Mesenchymal stem cell (in vitro differentiated cells and primary cell): Measurements from ENCODE around the gene KCTD2.

Experiments
- DNase-seq: peaks from one replicate; pipeline ENCODE4 v3.0.0-alpha.2; 2013
- H2AFZ ChIP-seq: one replicate; pipeline ENCODE4 v1.6.1; 2013; ENCODE audit warnings: low read depth, mild to moderate bottlenecking, control low read depth, inconsistent platforms, low read length, moderate library complexity
- H2AK5ac ChIP-seq: 2 replicates; pipeline ENCODE4 v1.6.1; 2013; ENCODE audit warnings: low read length, moderate library complexity, mild to moderate bottlenecking, inconsistent platforms; ENCODE audit not compliant: severe bottlenecking
- H2BK120ac ChIP-seq: one replicate; pipeline ENCODE4 v1.6.1; 2013; ENCODE audit warnings: low read depth, mild to moderate bottlenecking, inconsistent platforms, low read length, moderate library complexity
- H2BK12ac ChIP-seq, 2 experiments: one replicate each; pipeline ENCODE4 v1.6.1; 2013; ENCODE audit warnings: inconsistent platforms in 2 of 2, low read length in 2 of 2, mild to moderate bottlenecking in 2 of 2, moderate library complexity in 2 of 2, control low read depth in 1 of 2
- H2BK15ac ChIP-seq: one replicate; pipeline ENCODE4 v1.6.1; 2013; ENCODE audit warnings: mild to moderate bottlenecking, low read depth, inconsistent platforms; ENCODE audit not compliant: poor library complexity, severe bottlenecking
- H2BK5ac ChIP-seq: 2 replicates; pipeline ENCODE4 v1.6.1; 2013; ENCODE audit warnings: low read depth, mild to moderate bottlenecking, low read length, control low read depth, inconsistent platforms; ENCODE audit not compliant: poor library complexity, severe bottlenecking
- H3K14ac ChIP-seq, 2 experiments: one replicate each; pipeline ENCODE4 v1.6.1; 2013; ENCODE audit warnings: inconsistent platforms in 2 of 2, low read length in 2 of 2, control low read depth in 1 of 2, mild to moderate bottlenecking in 1 of 2, moderate library complexity in 1 of 2
- H3K18ac ChIP-seq, 2 experiments: one replicate each; pipeline ENCODE4 v1.6.1; 2013; ENCODE audit warnings: inconsistent platforms in 2 of 2, low read length in 2 of 2, control low read depth in 1 of 2, low read depth in 1 of 2, mild to moderate bottlenecking in 1 of 2
- H3K23ac ChIP-seq, 2 experiments: one replicate each; pipeline ENCODE4 v1.6.1; 2013; ENCODE audit warnings: inconsistent platforms in 2 of 2, low read length in 2 of 2, mild to moderate bottlenecking in 2 of 2, moderate library complexity in 2 of 2, control low read depth in 1 of 2
- H3K27ac ChIP-seq: 2 replicates; pipeline ENCODE4 v1.5.1; 2013; ENCODE audit warnings: mild to moderate bottlenecking, moderate library complexity, low read length, control low read depth, inconsistent platforms; ENCODE audit not compliant: poor library complexity, severe bottlenecking
- H3K27me3 ChIP-seq, 2 experiments: 2 replicates each; pipeline versions ENCODE4 v1.6.1 to v1.7.0; 2013; ENCODE audit warnings: low read length in 2 of 2, mild to moderate bottlenecking in 2 of 2, moderate library complexity in 2 of 2, control low read depth in 1 of 2, inconsistent platforms in 1 of 2; ENCODE audit not compliant: control insufficient read depth in 1 of 2, insufficient read depth in 1 of 2
- H3K36me3 ChIP-seq, 2 experiments: 2 replicates each; pipeline versions ENCODE4 v1.6.1 to v1.7.0; 2013; ENCODE audit warnings: low read length in 2 of 2, control low read depth in 1 of 2, inconsistent platforms in 1 of 2, low read depth in 1 of 2, mild to moderate bottlenecking in 1 of 2; ENCODE audit not compliant: insufficient read depth in 2 of 2, control insufficient read depth in 1 of 2
- H3K4ac ChIP-seq, 2 experiments: one replicate each; pipeline ENCODE4 v1.6.1; 2013; ENCODE audit warnings: inconsistent platforms in 2 of 2, low read length in 2 of 2, mild to moderate bottlenecking in 2 of 2, moderate library complexity in 2 of 2, control low read depth in 1 of 2, low read depth in 1 of 2
- H3K4me1 ChIP-seq: 2 replicates; pipeline ENCODE4 v1.6.1; 2013; ENCODE audit warnings: low read depth, low read length, control low read depth; ENCODE audit not compliant: control insufficient read depth, insufficient read depth
- H3K4me2 ChIP-seq: 2 replicates; pipeline ENCODE4 v1.6.1; 2013; ENCODE audit warnings: low read length, mild to moderate bottlenecking, inconsistent platforms; ENCODE audit not compliant: poor library complexity, severe bottlenecking
- H3K4me3 ChIP-seq, 2 experiments: 2 replicates each; pipeline versions ENCODE4 v1.5.1 to v1.7.0; 2013; ENCODE audit warnings: low read length in 2 of 2, mild to moderate bottlenecking in 2 of 2, control low read depth in 1 of 2, low read depth in 1 of 2; ENCODE audit not compliant: insufficient read depth in 1 of 2
- H3K79me1 ChIP-seq: replicated peaks from 2 replicates; pipeline ENCODE4 v1.6.1; 2013; ENCODE audit warnings: mild to moderate bottlenecking, control low read depth, low read length, inconsistent platforms; ENCODE audit not compliant: poor library complexity, severe bottlenecking
- H3K9ac ChIP-seq: 2 replicates; pipeline ENCODE4 v1.7.0; 2013; ENCODE audit warnings: mild to moderate bottlenecking, low read length, moderate library complexity
- H3K9me3 ChIP-seq: 2 replicates; pipeline ENCODE4 v1.7.0; 2013; ENCODE audit warnings: mild to moderate bottlenecking, low read length; ENCODE audit not compliant: control insufficient read depth
- H4K8ac ChIP-seq: one replicate; pipeline ENCODE4 v1.6.1; 2013; ENCODE audit warnings: inconsistent platforms, mild to moderate bottlenecking, low read length, moderate library complexity
- H4K91ac ChIP-seq: one replicate; pipeline ENCODE4 v1.6.1; 2013; ENCODE audit warnings: mild to moderate bottlenecking, low read length, inconsistent platforms
- WGBS: methylation state at CpG from one replicate; pipeline ENCODE4 v1.1.7; 2013; ENCODE audit warnings: mixed read lengths; 5-methylcytosine and 5-hydroxymethylcytosine counted together

Gene KCTD2

DNA sequence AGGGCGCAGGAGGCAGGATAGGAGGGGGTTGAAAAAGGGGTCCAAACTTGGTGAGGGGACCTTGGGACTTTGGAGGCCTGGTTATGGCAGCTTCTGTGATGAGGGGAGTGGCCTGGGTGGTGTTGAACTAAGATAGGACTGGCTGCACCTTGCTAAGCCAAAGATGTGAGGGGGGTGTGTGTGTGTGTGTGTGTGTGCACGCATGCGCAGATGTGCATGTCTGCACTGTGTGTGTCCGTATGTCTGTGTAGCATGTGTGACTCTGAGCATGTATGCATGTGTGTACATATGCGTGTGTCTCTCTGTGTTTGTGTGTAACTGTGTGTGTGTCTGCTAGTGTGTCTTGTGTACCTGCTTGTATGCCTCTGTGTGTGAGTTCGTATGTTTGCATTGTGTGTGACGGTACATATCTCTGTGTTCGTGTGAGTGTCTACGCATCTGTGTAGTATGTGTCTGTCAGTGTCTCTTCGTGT, 44.9 kb downstream of the KCTD2 start:
- Histone ChIP-seq H3K4me1 (peaks cover 56% of the 10 kb centered on the region), H2AFZ (no peak overlapping the region), H3K79me1 (peaks cover 11% of the 10 kb centered on the region), H3K23ac (no peak overlapping the region), H2BK120ac (no peak overlapping the region), H2BK12ac (no peak overlapping the region), H3K36me3 (peaks cover 0 to 18% of the 10 kb centered on the region in 2 experiments), H3K18ac (no peak overlapping the region), H2AK5ac (no peak overlapping the region), H2BK5ac (no peak overlapping the region), H3K4me3 (no peak overlapping the region), H2BK15ac (peak overlapping the region; percentile 2), H3K14ac (no peak overlapping the region), H4K91ac (peak overlapping the region; percentile 10), H3K9ac (no peak overlapping the region), H3K4ac (no peak overlapping the region), H3K9me3 (no peaks in the 10 kb centered on the region), H3K27me3 (no peaks in the 10 kb centered on the region), H3K27ac (no peak overlapping the region), H4K8ac (no peak overlapping the region), H3K4me2 (no peak overlapping the region)
- peak; percentile 18 for DNase-seq
- 96% methylated on average over 10 of the region's 10 CpGs for WGBS

DNA sequence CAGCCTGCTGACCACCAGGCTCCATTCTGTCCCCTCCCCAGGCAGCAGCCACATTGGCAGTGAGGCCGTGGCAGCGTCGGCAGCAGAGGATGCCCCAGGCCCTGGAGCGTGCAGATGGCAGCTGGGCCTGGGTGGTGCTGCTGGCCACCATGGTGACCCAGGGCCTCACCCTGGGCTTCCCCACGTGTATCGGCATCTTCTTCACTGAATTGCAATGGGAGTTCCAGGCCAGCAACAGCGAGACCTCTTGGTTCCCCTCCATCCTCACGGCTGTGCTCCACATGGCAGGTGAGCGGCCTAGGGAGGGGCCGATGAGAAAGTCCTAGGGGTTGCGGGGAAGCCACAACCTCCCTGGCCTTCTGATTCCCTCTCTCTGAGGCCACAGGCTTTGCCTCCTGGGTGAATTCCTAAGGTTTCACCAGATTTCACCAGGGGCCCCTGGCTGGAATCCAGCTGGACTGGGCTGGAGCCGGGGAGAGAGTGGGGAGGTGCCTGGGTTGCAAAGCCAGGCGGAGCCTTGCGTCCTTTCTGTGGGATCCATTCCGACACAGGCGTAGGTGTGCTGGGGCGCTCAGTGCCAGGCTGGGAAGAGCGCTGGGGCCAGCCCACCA, 46.6 kb downstream of the KCTD2 start:
- Histone ChIP-seq H2BK15ac (peak overlapping the region; percentile 52), H3K14ac (peak overlapping the region in 1 of 2 experiments; percentile 95), H2AK5ac (peak overlapping the region; percentile 6), H3K36me3 (peaks cover under 1 to 32% of the 10 kb centered on the region in 2 experiments), H3K27me3 (no peaks in the 10 kb centered on the region), H3K79me1 (peaks cover 13% of the 10 kb centered on the region), H3K4me1 (peaks cover 48% of the 10 kb centered on the region), H3K4ac (peak overlapping the region; percentile 4 to 39), H4K91ac (peak overlapping the region; percentile 92), H3K4me3 (no peak overlapping the region), H3K9ac (no peak overlapping the region), H3K18ac (peak overlapping the region in 1 of 2 experiments; percentile 52), H3K9me3 (no peaks in the 10 kb centered on the region), H3K27ac (no peak overlapping the region), H2BK5ac (no peak overlapping the region), H4K8ac (peak overlapping the region; percentile 50), H3K4me2 (no peak overlapping the region), H2BK12ac (peak overlapping the region; percentile 33 to 72), H2AFZ (no peak overlapping the region), H3K23ac (no peak overlapping the region), H2BK120ac (no peak overlapping the region)
- 97% methylated on average over 18 of the region's 18 CpGs for WGBS
- no peak for DNase-seq

DNA sequence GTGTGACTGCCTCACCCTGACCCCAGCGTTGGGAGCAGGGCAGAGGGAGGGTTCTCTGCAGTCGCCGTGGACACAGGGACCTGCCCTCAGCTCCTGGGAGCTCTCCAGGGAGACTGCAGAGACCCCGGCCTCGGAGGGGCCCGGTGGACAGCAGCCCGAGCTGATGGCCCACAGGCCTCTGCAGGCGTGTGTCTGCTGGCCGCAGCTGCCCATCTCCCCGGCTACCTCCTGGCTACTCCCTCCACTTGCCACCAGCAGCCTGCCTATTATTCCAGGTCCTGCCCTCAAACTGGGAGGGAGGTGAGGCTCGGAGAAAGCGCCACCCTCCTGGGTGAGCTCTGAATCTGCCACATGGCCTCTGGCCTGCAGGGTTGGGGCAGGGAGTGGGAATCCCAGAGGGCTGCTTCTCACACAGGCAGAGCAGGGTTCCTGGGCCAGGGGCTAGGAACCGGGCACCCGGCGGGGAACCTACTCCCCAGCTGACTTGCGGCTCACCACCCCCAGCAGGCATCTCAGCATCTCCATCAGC, 47.9 kb downstream of the KCTD2 start:
- Histone ChIP-seq H2BK15ac (peak overlapping the region; percentile 44), H4K8ac (no peak overlapping the region), H2BK12ac (no peak overlapping the region), H3K18ac (peak overlapping the region in 1 of 2 experiments; percentile 21), H3K79me1 (peaks cover 16% of the 10 kb centered on the region), H3K36me3 (peaks cover 10 to 45% of the 10 kb centered on the region in 2 experiments), H2BK5ac (no peak overlapping the region), H3K9ac (no peak overlapping the region), H3K14ac (no peak overlapping the region), H3K4me1 (peaks cover 41% of the 10 kb centered on the region), H3K9me3 (no peaks in the 10 kb centered on the region), H3K27ac (no peak overlapping the region), H2AK5ac (peak overlapping the region; percentile 43), H2AFZ (no peak overlapping the region), H2BK120ac (no peak overlapping the region), H3K4me2 (no peak overlapping the region), H3K4me3 (no peak overlapping the region), H4K91ac (peak overlapping the region; percentile 71), H3K4ac (no peak overlapping the region), H3K27me3 (no peaks in the 10 kb centered on the region), H3K23ac (no peak overlapping the region)
- DNase-seq = no peak
- 86% methylated on average over 16 of the region's 16 CpGs for WGBS

- Histone ChIP-seq H3K23ac (no peak overlapping the region), H3K4ac (no peak overlapping the region), H3K14ac (no peak overlapping the region), H3K27ac (no peak overlapping the region), H4K8ac (no peak overlapping the region), H2AK5ac (no peak overlapping the region), H3K4me1 (peaks cover 32% of the 10 kb centered on the region), H3K79me1 (peaks cover 11% of the 10 kb centered on the region), H2BK12ac (peak overlapping the region; percentile 7 to 16), H2BK5ac (no peak overlapping the region), H3K4me2 (peak overlapping the region; percentile 7), H3K27me3 (no peaks in the 10 kb centered on the region), H3K18ac (peak overlapping the region in 1 of 2 experiments; percentile 68), H3K9ac (no peak overlapping the region), H2BK15ac (peak overlapping the region; percentile 33), H3K9me3 (no peaks in the 10 kb centered on the region), H3K36me3 (peaks cover 18 to 57% of the 10 kb centered on the region in 2 experiments), H3K4me3 (no peak overlapping the region), H2BK120ac (no peak overlapping the region), H4K91ac (no peak overlapping the region), H2AFZ (no peak overlapping the region)
- WGBS = 30% methylated on average over 12 of the region's 14 CpGs
- peak; percentile 84 for DNase-seq
Measured at GRCh38 chr17:75096082-75096625, 49.1 kb downstream of the KCTD2 start.
